SU-DHL-6 (cell line): ENCODE results near the gene SERTAD4.

Source experiments
- H2AFZ ChIP-seq: fragments of 200-600 bp; sonication (generic); 2 replicates; pipeline ENCODE4 v1.6.1; 2014; ENCODE audit warnings: low read depth, mild to moderate bottlenecking, moderate library complexity, mixed read lengths, antibody characterized with exemption, low read length; ENCODE audit not compliant: severe bottlenecking
- H3F3A ChIP-seq: fragments of 200-600 bp; shearing (Covaris generic); 2 replicates; pipeline ENCODE4 v1.6.0; 2016; ENCODE audit warnings: antibody characterized with exemption, mild to moderate bottlenecking; ENCODE audit not compliant: insufficient read depth
- H3K27ac ChIP-seq: fragments of 200-600 bp; sonication (generic); 2 replicates; pipeline ENCODE4 v1.5.1; 2016; ENCODE audit warnings: low read depth, mild to moderate bottlenecking, low read length, moderate library complexity, mixed read lengths
- H3K27me3 ChIP-seq: fragments of 200-600 bp; sonication (generic), shearing (Covaris generic); 2 replicates; pipeline ENCODE4 v1.6.0; 2014; ENCODE audit warnings: mild to moderate bottlenecking, low read length
- H3K36me3 ChIP-seq: fragments of 200-600 bp; sonication (generic); 2 replicates; pipeline ENCODE4 v1.6.1; 2014; ENCODE audit warnings: mild to moderate bottlenecking, low read length, mixed read lengths
- H3K4me2 ChIP-seq: fragments of 300-600, 200-600 bp; shearing (Covaris generic), sonication (generic); 2 replicates; pipeline ENCODE4 v1.6.0; 2014; ENCODE audit warnings: low read length, low read depth, mild to moderate bottlenecking; ENCODE audit not compliant: poor library complexity, severe bottlenecking
- H3K4me3 ChIP-seq: fragments of 200-600 bp; sonication (generic); 2 replicates; pipeline ENCODE4 v1.5.1; 2014; ENCODE audit warnings: antibody characterized with exemption, low read length, mild to moderate bottlenecking, mixed read lengths; ENCODE audit not compliant: insufficient read depth, poor library complexity, severe bottlenecking
- H3K79me2 ChIP-seq: fragments of 200-600 bp; sonication (generic); 2 replicates; pipeline ENCODE4 v1.6.1; 2014; ENCODE audit warnings: mild to moderate bottlenecking, low read length, moderate library complexity; ENCODE audit not compliant: insufficient read depth
- H3K9ac ChIP-seq: fragments of 200-600 bp; sonication (generic); 2 replicates; pipeline ENCODE4 v1.7.0; 2014; ENCODE audit warnings: mild to moderate bottlenecking, low read length
- H3K9me2 ChIP-seq: fragments of 200-600 bp; sonication (generic); replicated peaks from 2 replicates; pipeline ENCODE4 v1.6.1; 2014; ENCODE audit warnings: low read length; ENCODE audit not compliant: insufficient read depth
- H3K9me3 ChIP-seq: fragments of 200-600 bp; sonication (generic); 2 replicates; pipeline ENCODE4 v1.6.1; 2014; ENCODE audit warnings: low read length, mixed read lengths; ENCODE audit not compliant: insufficient read depth
- H4K20me1 ChIP-seq: fragments of 200-600 bp; sonication (generic); 2 replicates; pipeline ENCODE4 v1.6.1; 2014; ENCODE audit warnings: low read depth, mild to moderate bottlenecking, antibody characterized with exemption, low read length, moderate library complexity, mixed read lengths
- EZH2phosphoT487 ChIP-seq: fragments of 200-600 bp; sonication (generic), shearing (Covaris generic); conservative IDR thresholded peaks from 2 replicates; pipeline ENCODE4 v1.6.1; 2018; ENCODE audit warnings: mild to moderate bottlenecking, antibody characterized with exemption, low read length, moderate library complexity, mixed read lengths
- TF ChIP-seq, protein P1 (sequence below): fragments of 200-600 bp; sonication (generic); IDR thresholded peaks from one replicate; pipeline ENCODE4 v1.5.1; 2017; ENCODE audit warnings: antibody characterized with exemption, mild to moderate bottlenecking, low read length, moderate library complexity; ENCODE audit not compliant: insufficient read depth, poor library complexity, severe bottlenecking

The SERTAD4 gene

DNA sequence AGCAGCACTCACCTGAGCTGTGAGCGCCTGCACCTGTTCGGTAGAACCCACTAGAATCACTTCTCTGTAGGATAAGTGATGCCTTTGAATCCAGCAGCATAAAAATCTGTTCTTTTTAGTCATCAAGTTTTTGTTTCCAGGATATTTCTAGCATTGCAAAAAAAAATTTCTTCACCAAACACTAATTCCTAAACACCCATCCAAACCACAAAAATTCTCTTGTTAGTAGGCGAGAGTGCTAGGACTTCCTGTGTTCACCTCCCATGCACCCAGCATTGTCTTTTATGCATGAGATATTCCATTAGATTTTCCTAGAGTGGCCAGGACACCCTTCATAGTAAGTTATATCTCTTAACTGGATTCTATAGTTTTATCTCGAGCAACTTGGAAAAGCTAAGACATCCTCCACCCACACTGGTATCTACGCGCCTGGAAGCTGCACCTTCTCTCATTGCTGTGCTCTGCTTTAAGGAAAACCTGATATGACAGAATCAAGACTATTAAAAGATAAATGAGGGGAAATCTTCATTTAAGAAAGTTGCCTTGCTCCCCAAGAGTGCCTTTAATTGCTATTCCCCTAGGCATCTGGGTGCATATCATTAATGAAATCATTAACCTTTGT is 12.3 kb downstream of the SERTAD4 start:
- H3K4me3 ChIP-seq, result no peak overlapping the region
- no peaks in the 10 kb centered on the region for H3K27me3 ChIP-seq
- no peaks in the 10 kb centered on the region for H3K36me3 ChIP-seq
- H3K4me2 ChIP-seq, result no peak overlapping the region
- H4K20me1 ChIP-seq, result no peaks in the 10 kb centered on the region
- no peaks in the 10 kb centered on the region for H3K9me3 ChIP-seq
- H3K27ac ChIP-seq, result no peak overlapping the region
- H3K79me2 ChIP-seq, result no peaks in the 10 kb centered on the region
- no peak overlapping the region for H3K9ac ChIP-seq
- no peaks in the 10 kb centered on the region for H3F3A ChIP-seq
- no peak overlapping the region for H2AFZ ChIP-seq
- TF ChIP-seq, protein P1, sequence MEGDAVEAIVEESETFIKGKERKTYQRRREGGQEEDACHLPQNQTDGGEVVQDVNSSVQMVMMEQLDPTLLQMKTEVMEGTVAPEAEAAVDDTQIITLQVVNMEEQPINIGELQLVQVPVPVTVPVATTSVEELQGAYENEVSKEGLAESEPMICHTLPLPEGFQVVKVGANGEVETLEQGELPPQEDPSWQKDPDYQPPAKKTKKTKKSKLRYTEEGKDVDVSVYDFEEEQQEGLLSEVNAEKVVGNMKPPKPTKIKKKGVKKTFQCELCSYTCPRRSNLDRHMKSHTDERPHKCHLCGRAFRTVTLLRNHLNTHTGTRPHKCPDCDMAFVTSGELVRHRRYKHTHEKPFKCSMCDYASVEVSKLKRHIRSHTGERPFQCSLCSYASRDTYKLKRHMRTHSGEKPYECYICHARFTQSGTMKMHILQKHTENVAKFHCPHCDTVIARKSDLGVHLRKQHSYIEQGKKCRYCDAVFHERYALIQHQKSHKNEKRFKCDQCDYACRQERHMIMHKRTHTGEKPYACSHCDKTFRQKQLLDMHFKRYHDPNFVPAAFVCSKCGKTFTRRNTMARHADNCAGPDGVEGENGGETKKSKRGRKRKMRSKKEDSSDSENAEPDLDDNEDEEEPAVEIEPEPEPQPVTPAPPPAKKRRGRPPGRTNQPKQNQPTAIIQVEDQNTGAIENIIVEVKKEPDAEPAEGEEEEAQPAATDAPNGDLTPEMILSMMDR, result no peak
- TF ChIP-seq EZH2phosphoT487, result no peak
- no peaks in the 10 kb centered on the region for H3K9me2 ChIP-seq

DNA sequence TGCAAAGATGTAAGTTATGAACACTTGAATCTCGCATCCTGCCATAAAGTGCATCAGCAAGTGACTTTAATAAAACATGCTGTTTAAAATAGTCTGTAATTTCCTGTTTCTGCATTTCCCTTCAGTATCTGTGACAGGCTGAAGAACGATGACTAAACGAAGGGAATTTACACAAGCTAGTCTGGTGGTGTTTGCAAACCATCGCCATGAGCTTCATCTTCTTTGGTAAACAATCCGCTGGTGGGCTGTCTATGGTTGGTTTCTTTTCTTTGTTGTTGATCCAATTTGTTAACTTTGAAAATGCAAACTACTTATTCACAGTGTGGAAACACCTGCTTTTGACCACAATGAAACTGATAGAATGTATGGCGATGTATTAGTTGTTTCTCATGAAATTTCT is 13.9 kb downstream of the SERTAD4 start:
- Histone ChIP-seq H3K27ac (no peak overlapping the region), H3K4me3 (no peak overlapping the region), H3K79me2 (no peaks in the 10 kb centered on the region), H3K9ac (no peak overlapping the region), H3F3A (no peaks in the 10 kb centered on the region), H2AFZ (no peak overlapping the region), H3K27me3 (no peaks in the 10 kb centered on the region), H3K9me3 (no peaks in the 10 kb centered on the region), H4K20me1 (no peaks in the 10 kb centered on the region), H3K9me2 (no peaks in the 10 kb centered on the region), H3K36me3 (no peaks in the 10 kb centered on the region), H3K4me2 (no peak overlapping the region)
- no peak for TF ChIP-seq EZH2phosphoT487
- TF ChIP-seq, protein P1, result no peak

GRCh38 chr1:210248341-210248740 is 15.7 kb downstream of the SERTAD4 start:
- H3K9ac ChIP-seq, result no peak overlapping the region
- no peaks in the 10 kb centered on the region for H3K9me3 ChIP-seq
- H3K4me2 ChIP-seq, result no peak overlapping the region
- no peak overlapping the region for H3K27ac ChIP-seq
- no peaks in the 10 kb centered on the region for H3K36me3 ChIP-seq
- no peak for TF ChIP-seq EZH2phosphoT487
- TF ChIP-seq, protein P1, result no peak
- H3K79me2 ChIP-seq, result no peaks in the 10 kb centered on the region
- no peaks in the 10 kb centered on the region for H3K27me3 ChIP-seq
- no peak overlapping the region for H3K4me3 ChIP-seq
- no peaks in the 10 kb centered on the region for H4K20me1 ChIP-seq
- H2AFZ ChIP-seq, result no peak overlapping the region
- H3K9me2 ChIP-seq, result no peaks in the 10 kb centered on the region
- H3F3A ChIP-seq, result no peaks in the 10 kb centered on the region
